Measurements from ENCODE around the gene NFILZ.

Gene NFILZ, protein sequence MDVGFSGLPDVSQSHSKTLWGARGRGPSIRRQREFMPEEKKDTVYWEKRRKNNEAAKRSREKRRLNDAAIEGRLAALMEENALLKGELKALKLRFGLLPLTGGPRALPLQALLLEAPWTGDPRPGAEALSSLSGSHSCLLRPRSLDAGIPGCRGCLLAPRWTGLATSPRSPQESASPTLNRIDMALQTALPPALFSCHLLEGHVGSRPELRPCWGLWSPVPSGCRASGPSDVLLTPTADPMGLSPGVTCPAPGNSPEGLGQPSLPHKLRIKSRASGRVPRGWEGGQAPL

DNA sequence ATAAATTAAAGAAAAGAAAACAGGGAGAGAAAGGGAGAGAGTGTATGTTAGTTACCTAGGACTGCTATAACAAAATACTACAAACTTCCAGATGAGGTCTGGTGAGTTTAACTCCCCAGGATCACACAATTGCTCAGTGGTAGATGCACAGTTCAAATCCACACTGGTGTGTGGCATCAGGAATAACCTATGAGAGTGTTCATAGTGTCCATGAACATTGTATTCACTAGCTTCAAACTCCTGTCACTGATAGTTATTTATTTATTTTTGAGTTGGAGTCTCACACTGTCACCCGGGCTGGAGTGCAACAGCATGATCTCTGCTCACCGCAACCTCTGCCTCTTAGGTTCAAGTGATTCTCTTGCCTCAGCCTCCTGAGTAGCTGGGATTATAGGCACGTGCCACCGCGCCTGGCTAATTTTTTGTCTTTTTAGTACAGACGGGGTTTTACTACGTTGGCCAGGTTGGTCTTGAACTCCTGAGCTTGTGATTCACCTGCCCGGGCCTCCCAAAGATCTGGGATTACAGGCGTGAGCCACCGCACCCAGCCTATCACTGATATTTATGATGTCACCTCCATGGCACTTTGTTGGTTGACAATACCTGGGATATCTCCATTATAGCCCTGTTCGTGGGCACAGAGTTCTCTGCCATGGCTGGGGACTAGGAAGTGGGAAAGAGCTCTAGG lies at the start of gene NFILZ:
Gene NFILZ, plus strand, starts transcription at position 638 of the 688 bp plus-strand sequence. CDS start 46,133 bp downstream, outside the sequence.
- DNase-seq, result no peak

- peak; percentile 92 for DNase-seq
Measured at GRCh38 chr19:8580710-8581281, 49.6 kb upstream of the NFILZ start.

DNA sequence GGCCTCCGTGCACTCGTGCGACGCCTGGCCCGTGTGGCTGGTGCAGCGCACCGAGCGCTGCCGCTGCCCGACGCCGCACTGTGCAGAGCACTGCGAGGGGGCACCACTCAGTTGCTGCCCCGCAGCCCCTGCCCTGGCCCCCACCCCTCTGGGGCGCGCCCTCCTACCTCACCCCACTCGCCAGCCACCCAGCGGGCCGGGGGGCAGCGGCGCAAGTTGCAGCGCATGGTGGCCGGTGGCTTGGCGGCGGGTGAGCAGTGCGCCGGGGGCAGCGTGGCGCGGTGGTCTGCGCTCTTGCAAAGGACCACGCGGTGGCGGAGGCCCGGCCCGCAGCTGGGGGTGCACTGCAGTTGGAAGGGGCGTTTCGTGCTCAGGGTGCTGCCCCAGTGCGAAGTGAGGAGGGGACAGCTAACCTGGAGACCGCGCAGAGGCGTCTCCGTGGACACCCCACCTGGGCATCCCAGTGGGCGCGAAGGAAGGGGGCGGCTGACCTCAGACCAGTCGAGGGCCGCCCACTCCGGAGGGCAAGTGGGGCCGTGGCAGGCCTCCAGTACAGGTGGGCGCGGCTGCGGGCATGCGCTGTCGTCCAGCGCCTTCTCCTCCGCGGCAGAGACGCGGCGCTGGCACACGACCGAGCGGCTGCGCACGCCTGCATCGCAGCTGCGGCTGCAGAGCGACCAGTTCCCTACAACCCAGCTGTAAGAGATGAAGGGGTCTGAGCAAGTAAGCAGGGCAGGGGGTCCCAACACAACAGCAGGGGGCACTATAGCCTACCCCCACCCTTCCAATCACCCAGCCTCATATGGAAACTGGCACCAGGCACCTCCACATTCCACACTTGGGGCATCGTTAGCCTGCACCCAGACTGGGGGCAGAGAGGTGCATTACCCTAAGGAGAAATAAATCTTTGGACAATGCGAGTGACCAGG lies 45.2 kb upstream of the NFILZ start:
- DNase-seq, result no peak

- DNase-seq, result no peak
Measured at GRCh38 chr19:8585894-8586750, 44.3 kb upstream of the NFILZ start.

- no peak for DNase-seq
Measured at GRCh38 chr19:8589177-8589714, 41.2 kb upstream of the NFILZ start.

- DNase-seq, result peak; percentile 96
Measured at GRCh38 chr19:8592231-8593009, 38.0 kb upstream of the NFILZ start.

- no peak for DNase-seq
Measured at GRCh38 chr19:8593931-8594330, 36.5 kb upstream of the NFILZ start.

DNA sequence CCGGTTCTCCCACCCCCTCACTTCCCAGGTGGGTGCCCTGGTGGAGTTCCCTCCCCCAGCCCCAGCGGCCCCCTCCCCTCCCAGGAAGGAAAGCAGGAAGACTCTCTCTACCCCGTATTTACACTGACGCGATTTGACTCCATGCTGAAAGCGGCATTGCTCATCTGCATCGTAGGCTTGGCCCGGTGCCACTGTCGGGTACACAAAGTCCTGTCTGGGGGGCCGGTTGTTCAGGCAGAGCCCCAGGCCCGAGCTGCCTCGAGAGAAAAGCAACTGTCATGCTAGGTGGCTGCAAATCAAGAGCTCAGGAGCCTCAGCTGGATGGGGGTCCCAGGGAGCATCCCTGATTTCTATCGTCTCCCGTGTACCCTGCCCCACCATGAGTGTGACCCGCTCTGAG lies 34.8 kb upstream of the NFILZ start:
- no peak for DNase-seq

- DNase-seq, result no peak
Measured at GRCh38 chr19:8596168-8596567, 34.3 kb upstream of the NFILZ start.

DNA sequence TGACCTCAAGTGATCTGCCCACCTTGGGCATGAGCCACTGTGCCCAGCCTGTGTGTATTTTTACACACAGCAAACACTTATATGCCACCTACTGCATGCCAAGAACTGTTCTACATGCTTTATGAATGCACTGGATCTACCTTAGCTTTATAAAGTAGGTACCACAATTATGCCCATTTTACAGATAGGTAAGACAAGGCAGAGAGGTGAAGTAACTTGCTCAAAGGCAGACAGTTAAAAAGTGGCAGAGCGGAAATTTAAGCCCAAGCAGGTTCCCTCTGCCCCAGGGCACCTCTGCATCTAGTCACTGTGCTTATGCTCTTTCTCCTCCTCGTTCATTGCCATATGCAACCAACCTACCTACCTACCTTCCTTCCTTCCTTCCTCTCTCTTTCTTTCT lies 30.4 kb upstream of the NFILZ start:
- no peak for DNase-seq

GRCh38 chr19:8600816-8601215 lies 29.6 kb upstream of the NFILZ start:
- no peak for DNase-seq

DNA sequence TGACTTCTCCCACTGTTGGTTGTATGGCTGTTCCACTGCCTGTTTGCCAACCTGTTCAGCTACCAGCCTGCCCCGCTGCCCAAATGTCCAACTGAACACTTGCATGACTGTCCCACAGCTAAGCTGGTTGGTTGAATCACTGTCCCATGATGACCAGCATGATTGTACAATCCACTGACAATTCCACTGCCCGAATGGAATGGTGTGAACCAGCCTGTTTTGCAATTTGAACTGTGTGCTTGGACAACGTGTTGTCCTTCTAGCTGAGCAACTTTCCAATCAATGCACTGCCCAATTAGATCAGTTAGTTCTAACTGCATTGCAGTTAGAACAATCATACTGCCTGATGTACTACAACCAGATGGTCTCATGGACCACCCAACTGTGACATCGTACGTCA lies 28.6 kb upstream of the NFILZ start:
- no peak for DNase-seq

GRCh38 chr19:8605514-8605913 lies 24.9 kb upstream of the NFILZ start:
- DNase-seq, result no peak

DNA sequence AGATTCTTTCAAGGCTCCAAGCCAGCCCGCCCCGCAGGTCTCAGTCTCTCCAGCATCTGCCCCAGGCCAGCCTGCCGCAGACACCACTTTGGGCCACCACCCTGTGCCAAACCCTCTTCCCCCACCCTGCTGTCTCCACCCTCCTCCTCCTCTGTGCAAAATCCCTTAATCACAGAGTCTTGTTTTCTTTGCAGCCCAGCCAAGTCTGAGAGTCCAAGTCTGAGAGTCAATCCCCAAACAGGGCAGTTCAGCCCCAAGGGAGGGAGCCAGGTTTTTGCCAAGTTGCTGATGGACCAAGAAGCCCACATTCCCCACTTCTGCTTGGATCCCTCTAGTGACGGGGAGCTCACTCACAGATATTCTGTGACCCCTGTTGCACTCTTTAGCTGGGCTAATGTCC lies 23.0 kb upstream of the NFILZ start:
- no peak for DNase-seq

DNA sequence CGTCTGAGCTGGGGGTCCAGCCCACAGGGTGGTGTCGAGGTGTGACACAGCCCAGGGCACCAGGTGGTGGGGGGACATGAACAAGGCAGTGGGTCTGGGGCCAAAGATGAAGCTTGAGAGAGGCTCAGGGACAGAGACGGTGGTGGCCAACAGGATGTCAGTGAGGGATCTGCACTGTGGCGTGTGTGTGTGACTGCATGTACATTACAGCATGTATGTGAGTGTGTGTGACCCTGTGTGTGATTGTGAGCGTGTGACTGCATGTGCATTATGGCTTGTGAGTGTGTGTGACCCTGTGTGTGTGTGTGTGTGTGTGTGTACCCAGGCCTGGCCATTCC lies 21.5 kb upstream of the NFILZ start:
- no peak for DNase-seq

DNA sequence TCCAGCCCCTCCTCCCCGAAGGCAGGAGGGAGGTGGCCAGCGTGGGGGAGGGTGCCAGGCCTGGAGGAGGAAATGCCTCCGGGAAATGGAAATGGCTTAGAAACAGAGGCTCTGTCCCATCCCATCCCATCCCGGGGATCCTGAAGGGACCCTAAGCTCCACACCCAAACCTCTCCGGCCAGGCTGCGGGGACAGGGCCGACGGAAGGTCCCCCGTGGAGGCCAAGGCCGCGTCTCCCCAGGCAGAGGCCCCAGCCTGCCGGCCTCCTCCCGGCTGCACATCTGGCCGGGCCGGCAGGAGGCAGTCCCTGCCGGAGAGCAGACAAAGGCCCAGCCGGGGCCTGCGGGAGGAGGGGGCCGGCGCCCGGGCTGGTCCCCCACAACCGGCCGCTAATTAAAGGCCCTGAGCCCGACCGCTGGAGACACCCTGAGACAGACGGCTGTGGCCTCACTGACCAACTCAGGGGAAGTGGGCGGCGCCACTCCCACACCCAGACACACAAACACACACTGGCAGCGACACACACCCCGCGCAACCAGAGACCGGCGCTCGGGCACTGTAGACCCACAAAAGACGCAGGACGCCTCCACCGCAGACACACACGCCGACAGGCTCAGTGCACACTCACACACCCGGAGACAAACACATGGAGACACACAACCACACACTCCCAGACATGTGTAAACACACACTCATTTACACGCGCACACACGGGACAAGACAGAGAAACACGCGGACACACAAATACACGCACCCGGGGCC lies 21.0 kb upstream of the NFILZ start:
- peak; percentile 82 for DNase-seq

DNA sequence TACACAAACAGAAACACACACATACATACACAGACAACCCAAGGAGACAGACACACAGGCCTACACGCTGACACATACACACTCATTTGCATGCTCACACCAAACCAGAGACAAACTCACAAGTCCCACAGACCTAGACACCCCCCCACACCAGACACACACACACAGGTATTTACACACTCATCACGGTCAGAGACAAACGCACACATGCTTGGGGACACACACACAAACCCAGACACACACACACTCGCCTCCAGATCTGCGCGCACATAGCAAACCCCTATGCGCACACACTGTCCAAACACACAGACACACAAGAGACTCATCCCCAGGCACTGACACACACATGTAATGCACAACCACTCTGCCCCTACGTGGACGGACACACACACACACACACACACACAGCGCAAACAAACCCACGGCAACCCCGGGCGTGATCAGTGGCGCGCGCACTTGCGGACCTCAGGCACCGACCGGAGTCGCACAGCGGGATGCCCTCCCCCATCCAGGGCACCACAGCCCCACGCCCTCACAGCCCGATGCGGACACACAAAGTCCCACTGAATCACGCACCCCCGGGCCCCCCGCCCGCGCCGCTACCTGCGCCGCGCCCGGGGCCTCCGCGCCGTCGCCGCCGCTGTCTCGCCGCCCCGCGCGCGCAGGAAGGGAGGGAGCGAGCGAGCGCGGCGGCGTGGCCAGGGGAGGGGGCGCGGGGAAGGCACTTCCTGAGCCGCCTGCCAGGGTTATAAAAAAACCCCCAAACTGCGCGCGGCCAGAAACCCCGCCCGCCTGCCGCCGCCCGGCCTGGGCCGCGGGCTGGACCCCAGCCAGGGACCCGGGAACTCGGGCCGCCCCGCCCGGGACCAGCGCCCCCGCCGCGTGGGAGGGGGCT lies 20.1 kb upstream of the NFILZ start, which contains the start of gene ADAMTS10:
Gene ADAMTS10, minus strand, starts transcription at position 675 of the 895 bp plus-strand sequence. CDS start 5,005 bp downstream, outside the sequence.
- peak; percentile 82 for DNase-seq

DNA sequence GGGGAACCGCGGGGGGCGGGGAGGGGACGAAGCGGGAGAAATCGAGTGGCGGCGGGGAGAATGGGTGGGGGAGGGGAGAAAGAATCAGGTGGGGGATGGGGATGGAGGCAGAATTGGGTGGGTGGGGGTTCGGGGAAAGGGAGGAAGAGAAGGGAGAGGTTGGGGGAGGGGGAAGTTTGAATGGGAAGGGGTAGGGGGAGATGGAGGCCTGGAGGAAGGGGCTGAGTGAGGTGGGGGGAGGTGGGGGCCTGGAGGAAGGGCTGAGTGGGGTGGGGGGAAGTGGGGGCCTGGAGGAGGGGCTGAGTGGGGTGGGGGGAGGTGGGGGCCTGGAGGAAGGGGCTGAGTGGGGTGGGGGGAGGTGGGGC lies 19.5 kb upstream of the NFILZ start:
- no peak for DNase-seq

GRCh38 chr19:8611391-8611876 lies 19.0 kb upstream of the NFILZ start:
- DNase-seq, result no peak

All from right forelimb (tissue), 1 donor.